Measurements from ENCODE around the gene PITPNC1. TPM values are rescaled to one million over a fixed set of nuclear protein-coding genes. Genes with fewer than 3 reads are reported as not detected.

The PITPNC1 gene
- total RNA-seq, 1 experiment from 2014 or later = 37.5 TPM

GRCh38 chr17:67467500-67468455 lies 90.7 kb downstream of the PITPNC1 start:
- Histone ChIP-seq H3K9ac (ENCODE audit: extremely low read depth, insufficient read length, low read length) (no peak overlapping the region), H3K4me2 (ENCODE audit: insufficient read depth, insufficient read length, low read length) (no peak overlapping the region), H4K91ac (ENCODE audit: insufficient read length, low read depth, low read length) (no peak overlapping the region), H3K79me1 (ENCODE audit: insufficient read depth, low read depth, low read length, poor library complexity, severe bottlenecking) (no peaks in the 10 kb centered on the region), H2BK20ac (ENCODE audit: low read depth, low read length, poor library complexity, severe bottlenecking) (no peak overlapping the region), H3K23me2 (ENCODE audit: insufficient read length, low read depth, low read length, poor library complexity, severe bottlenecking) (no peaks in the 10 kb centered on the region), H3K79me2 (ENCODE audit: insufficient read depth, low read length) (no peaks in the 10 kb centered on the region; the same call in 1 of the 2 replicates), H3K56ac (ENCODE audit: insufficient read length, low read depth, low read length) (no peak overlapping the region), H3K4ac (ENCODE audit: low read depth, low read length) (no peak overlapping the region), H2AK5ac (ENCODE audit: insufficient read length, low read length) (no peak overlapping the region), H4K20me1 (ENCODE audit: control insufficient read depth, insufficient read depth, insufficient read length) (peaks cover 2% of the 10 kb centered on the region), H3K14ac (ENCODE audit: insufficient read depth, low read length) (no peak overlapping the region), H3K27me3 (ENCODE audit: insufficient read depth, low read length) (no peaks in the 10 kb centered on the region), H3K9me3 (ENCODE audit: control insufficient read depth, low read depth, low read length) (no peaks in the 10 kb centered on the region), H4K8ac (replicated peaks; ENCODE audit: insufficient read length, low read depth, low read length) (no peak overlapping the region), H3K18ac (ENCODE audit: insufficient read length, low read depth, low read length) (no peak overlapping the region), H2BK120ac (ENCODE audit: low read depth, low read length, poor library complexity, severe bottlenecking) (no peak overlapping the region), H3K23ac (ENCODE audit: insufficient read length, low read depth, low read length) (no peak overlapping the region), H2BK15ac (ENCODE audit: low read depth, low read length) (no peak overlapping the region), H2BK12ac (ENCODE audit: insufficient read length, low read depth, low read length) (no peak overlapping the region), H2BK5ac (ENCODE audit: insufficient read length, low read length) (no peak overlapping the region), H4K5ac (ENCODE audit: insufficient read length, low read depth, low read length) (no peak overlapping the region), H3K27ac (ENCODE audit: insufficient read length, low read depth, low read length) (no peak overlapping the region), H3K4me1 (ENCODE audit: insufficient read depth, low read length) (peaks cover 7% of the 10 kb centered on the region; the same call in 1 of the 2 replicates), H3T11ph (ENCODE audit: low read length) (no peak overlapping the region), H2AFZ (ENCODE audit: low read length) (no peak overlapping the region)
- peaks cover 11 to 15% (median 13%) of the 10 kb centered on the region in 3 experiments; a peak in 6 of 7 replicates for H3K36me3 Mint-ChIP-seq (ENCODE audit: insufficient read depth in 1 of 3, low read depth in 3 of 3)
- no peaks in the 10 kb centered on the region for H3K27me3 Mint-ChIP-seq (ENCODE audit: low read depth)
- no CpG with 5 or more reads among the region's 8 CpGs for WGBS (ENCODE audit: extremely low coverage, insufficient read length, low lambda C conversion rate)
- no peak for TF ChIP-seq CTCF (conservative IDR thresholded peaks at IDR 0.05)
- H3K9me3 Mint-ChIP-seq = peaks cover 10 to 17% of the 10 kb centered on the region in 2 experiments
- peak overlapping the region in 2 of 3 experiments; percentile 6 to 88; a peak in 4 of 7 replicates for H3K27ac Mint-ChIP-seq
- H3K4me3 Mint-ChIP-seq = no peak overlapping the region
- peaks cover 37 to 41% of the 10 kb centered on the region in 2 experiments for H3K4me1 Mint-ChIP-seq
- no peak for DNase-seq

All from H9 (cell line).